HG02852 (cell line): Measurements from ENCODE around the gene TNFAIP6.
"Not testable (repeated sequence)": the region's sequence is repeated elsewhere in the genome, so short reads cannot be mapped to it uniquely, and the experiment has no call there.

ENCODE experiments used
- ATAC-seq: cut with Tn5 transposase; IDR thresholded peaks from one replicate; pipeline ENCODE4 v1.9.1; 2021; ENCODE audit warnings: mild to moderate bottlenecking, moderate library complexity; ENCODE audit not compliant: unreplicated experiment

TNFAIP6 gene

GRCh38 chr2:151357359-151357758, at the start of gene TNFAIP6:
Gene TNFAIP6 (plus strand): TSS chr2:151357592. CDS start chr2:151357667, 75 bp downstream.
- no peak for ATAC-seq

- ATAC-seq = not testable (repeated sequence)
Measured at GRCh38 chr2:151310313-151310712, 47.1 kb upstream of the TNFAIP6 start.

GRCh38 chr2:151312440-151312839, 45.0 kb upstream of the TNFAIP6 start:
- not testable (repeated sequence) for ATAC-seq

- ATAC-seq = no peak
Measured at GRCh38 chr2:151315381-151315903, 42.0 kb upstream of the TNFAIP6 start.

GRCh38 chr2:151325581-151326095, 31.8 kb upstream of the TNFAIP6 start:
- ATAC-seq = no peak

GRCh38 chr2:151326554-151326953, 30.8 kb upstream of the TNFAIP6 start:
- ATAC-seq = no peak

GRCh38 chr2:151329998-151330397, 27.4 kb upstream of the TNFAIP6 start:
- ATAC-seq = no peak

- ATAC-seq = no peak
Measured at GRCh38 chr2:151333083-151333482, 24.3 kb upstream of the TNFAIP6 start.

GRCh38 chr2:151334082-151334815, 23.1 kb upstream of the TNFAIP6 start:
- ATAC-seq = no peak

GRCh38 chr2:151336863-151337371, 20.5 kb upstream of the TNFAIP6 start:
- no peak for ATAC-seq

- no peak for ATAC-seq
Measured at GRCh38 chr2:151337643-151338042, 19.7 kb upstream of the TNFAIP6 start.

- ATAC-seq = no peak
Measured at GRCh38 chr2:151338115-151338514, 19.3 kb upstream of the TNFAIP6 start.

GRCh38 chr2:151343073-151343472, 14.3 kb upstream of the TNFAIP6 start:
- ATAC-seq = no peak

GRCh38 chr2:151344191-151344590, 13.2 kb upstream of the TNFAIP6 start:
- not testable (repeated sequence) for ATAC-seq

GRCh38 chr2:151344906-151345305, 12.5 kb upstream of the TNFAIP6 start:
- no peak for ATAC-seq

- ATAC-seq = no peak
Measured at GRCh38 chr2:151347294-151347693, 10.1 kb upstream of the TNFAIP6 start.

GRCh38 chr2:151347906-151348305, 9.5 kb upstream of the TNFAIP6 start:
- ATAC-seq = no peak

- no peak for ATAC-seq
Measured at GRCh38 chr2:151350579-151351195, 6.7 kb upstream of the TNFAIP6 start.

- no peak for ATAC-seq
Measured at GRCh38 chr2:151353995-151354394, 3.4 kb upstream of the TNFAIP6 start.

GRCh38 chr2:151354807-151355206, 2.6 kb upstream of the TNFAIP6 start:
- no peak for ATAC-seq

GRCh38 chr2:151358166-151358970, 976 bp downstream of the TNFAIP6 start:
- ATAC-seq = no peak
